SU-DHL-6 (cell line): ENCODE data around the gene GPN2.

Experiments
- CTCF ChIP-seq: fragments of 200-600 bp; sonication (generic); IDR thresholded peaks from one replicate; pipeline ENCODE4 v1.5.1; 2017; ENCODE audit warnings: antibody characterized with exemption, mild to moderate bottlenecking, low read length, moderate library complexity; ENCODE audit not compliant: insufficient read depth, poor library complexity, severe bottlenecking
- EZH2phosphoT487 ChIP-seq: fragments of 200-600 bp; sonication (generic), shearing (Covaris generic); conservative IDR thresholded peaks from 2 replicates; pipeline ENCODE4 v1.6.1; 2018; ENCODE audit warnings: mild to moderate bottlenecking, antibody characterized with exemption, low read length, moderate library complexity, mixed read lengths

- TF ChIP-seq CTCF (no peak), EZH2phosphoT487 (no peak)
Measured at GRCh38 chr1:26911399-26912146, 21.5 kb upstream of the GPN2 start.
